GM12892 (cell line): ENCODE data around the gene FUBP3.

Experiments used
- POLR2A ChIP-seq: IDR thresholded peaks from 2 replicates; pipeline ENCODE4 v1.6.1; 2011; ENCODE audit warnings: low read depth, low read length, control low read depth
- POLR2AphosphoS5 ChIP-seq: IDR thresholded peaks from 2 replicates; pipeline ENCODE4 v1.6.1; 2011; ENCODE audit warnings: low read depth, low read length, control low read depth

- TF ChIP-seq POLR2A (no peak), POLR2AphosphoS5 (no peak)
These were observed 3.9 kb downstream of the FUBP3 start for GRCh38 chr9:130583271-130583670.
